SK-N-MC (cell line): ENCODE data around the gene SMAD7.

Experiments
- DNase-seq: peaks from one replicate; pipeline ENCODE4 v3.0.0-alpha.2; 2011; ENCODE audit warnings: low read depth, low spot score
- H3K27ac ChIP-seq: fragments of 200-600 bp; sonication (generic); 2 replicates; pipeline ENCODE4 v1.5.1; 2016; ENCODE audit warnings: mixed run types
- H3K36me3 ChIP-seq: fragments of 200-600 bp; sonication (generic); 2 replicates; pipeline ENCODE4 v1.6.1; 2017; ENCODE audit warnings: antibody characterized with exemption, low read length, mixed read lengths; ENCODE audit not compliant: insufficient read depth
- H3K4me3 ChIP-seq: fragments of 200-600 bp; sonication (generic); 2 replicates; pipeline ENCODE4 v1.5.1; 2016
- H3K9ac ChIP-seq: fragments of 200-600 bp; sonication (generic); 2 replicates; pipeline ENCODE4 v1.8.0; 2017; ENCODE audit warnings: mixed run types, mixed read lengths; ENCODE audit not compliant: insufficient read length
- H3K9me3 ChIP-seq: fragments of 200-600 bp; sonication (generic); 2 replicates; pipeline ENCODE4 v1.6.1; 2017; ENCODE audit warnings: low read depth, mild to moderate bottlenecking, antibody characterized with exemption, low read length, moderate library complexity, mixed read lengths
- EZH2 ChIP-seq: fragments of 200-600 bp; sonication (generic); IDR thresholded peaks from one replicate; pipeline ENCODE4 v1.6.1; 2017; ENCODE audit warnings: antibody characterized with exemption
- FOXP2 ChIP-seq: optimal IDR thresholded peaks from 2 replicates; pipeline ENCODE3; 2011; ENCODE audit warnings: mild to moderate bottlenecking, moderate library complexity; ENCODE audit not compliant: insufficient read depth; ENCODE audit errors: extremely low read length, control extremely low read depth
- POLR2AphosphoS5 ChIP-seq: IDR thresholded peaks from 2 replicates; pipeline ENCODE4 v1.6.1; 2012; ENCODE audit warnings: mild to moderate bottlenecking, low read depth, low read length, borderline replicate concordance

SMAD7 gene

DNA sequence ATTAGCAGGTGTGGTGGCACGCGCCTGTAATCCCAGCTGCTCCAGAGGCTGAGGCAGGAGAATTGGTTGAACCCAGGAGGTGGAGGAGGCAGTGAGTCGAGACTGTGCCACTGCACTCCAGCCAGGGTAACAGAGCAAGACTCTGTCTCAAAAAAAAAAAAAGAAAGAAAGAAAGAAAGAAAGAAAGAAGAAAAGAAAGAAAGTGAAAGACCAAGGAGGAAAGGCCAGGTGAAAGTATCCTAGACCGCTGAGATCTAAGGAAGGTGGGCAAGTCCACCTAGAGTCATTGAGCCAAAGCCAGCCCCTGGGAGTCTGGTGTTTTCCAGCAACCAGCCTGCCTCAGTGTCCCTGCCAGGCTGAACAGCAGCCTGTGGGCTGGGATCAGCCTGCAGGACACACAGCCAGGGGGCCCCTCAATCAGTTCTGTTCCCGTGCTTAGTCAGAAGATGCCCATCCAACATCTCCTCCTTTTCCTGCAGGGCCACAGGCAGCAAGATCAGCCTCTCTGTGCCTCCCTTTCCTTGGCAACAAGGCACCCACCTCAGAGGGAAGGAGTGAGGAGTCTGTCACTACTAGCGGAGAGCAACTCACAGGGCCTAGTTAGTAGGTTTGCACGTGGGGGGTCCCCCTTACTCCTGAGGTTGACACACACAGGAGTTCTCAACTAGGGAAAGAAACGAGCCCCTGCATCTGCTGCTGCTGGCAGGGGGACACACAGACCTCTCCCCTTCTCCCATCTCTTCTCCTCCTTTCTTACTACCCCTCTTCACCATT, 64.1 kb downstream of the SMAD7 start:
- H3K9ac ChIP-seq: no peak overlapping the region
- TF ChIP-seq EZH2 (no peak), FOXP2 (no peak), POLR2AphosphoS5 (no peak)
- no peak for DNase-seq
- H3K27ac ChIP-seq: no peak overlapping the region
- no peak overlapping the region for H3K4me3 ChIP-seq
- no peaks in the 10 kb centered on the region for H3K9me3 ChIP-seq
- no peaks in the 10 kb centered on the region for H3K36me3 ChIP-seq

DNA sequence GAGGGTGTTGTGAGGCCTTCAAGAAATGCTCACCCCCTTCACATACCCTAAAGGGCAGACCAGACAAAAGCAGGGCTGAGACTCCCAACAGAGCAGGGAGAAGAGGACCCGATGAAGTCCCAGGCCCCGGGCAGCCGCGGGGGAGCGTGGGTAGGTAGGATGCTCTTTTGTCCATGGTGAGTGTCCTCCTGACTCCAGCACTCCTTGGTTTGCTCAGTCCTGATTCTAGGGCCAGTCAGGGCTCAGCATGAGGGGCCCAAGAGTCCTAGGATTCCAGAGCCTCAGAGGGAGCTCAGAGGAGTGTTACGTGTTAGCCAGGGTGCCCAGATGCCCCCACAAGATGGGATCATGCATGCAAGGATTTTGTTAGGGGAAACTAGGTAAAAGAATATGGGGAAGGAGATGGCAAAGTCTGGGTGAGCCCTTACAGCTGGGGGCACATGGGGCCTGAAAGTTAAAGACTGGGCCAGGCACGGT, 64.8 kb downstream of the SMAD7 start:
- DNase-seq: no peak
- H3K9me3 ChIP-seq: no peaks in the 10 kb centered on the region
- no peaks in the 10 kb centered on the region for H3K36me3 ChIP-seq
- H3K4me3 ChIP-seq: no peak overlapping the region
- TF ChIP-seq EZH2 (no peak), POLR2AphosphoS5 (no peak), FOXP2 (no peak)
- no peak overlapping the region for H3K9ac ChIP-seq
- no peak overlapping the region for H3K27ac ChIP-seq

DNA sequence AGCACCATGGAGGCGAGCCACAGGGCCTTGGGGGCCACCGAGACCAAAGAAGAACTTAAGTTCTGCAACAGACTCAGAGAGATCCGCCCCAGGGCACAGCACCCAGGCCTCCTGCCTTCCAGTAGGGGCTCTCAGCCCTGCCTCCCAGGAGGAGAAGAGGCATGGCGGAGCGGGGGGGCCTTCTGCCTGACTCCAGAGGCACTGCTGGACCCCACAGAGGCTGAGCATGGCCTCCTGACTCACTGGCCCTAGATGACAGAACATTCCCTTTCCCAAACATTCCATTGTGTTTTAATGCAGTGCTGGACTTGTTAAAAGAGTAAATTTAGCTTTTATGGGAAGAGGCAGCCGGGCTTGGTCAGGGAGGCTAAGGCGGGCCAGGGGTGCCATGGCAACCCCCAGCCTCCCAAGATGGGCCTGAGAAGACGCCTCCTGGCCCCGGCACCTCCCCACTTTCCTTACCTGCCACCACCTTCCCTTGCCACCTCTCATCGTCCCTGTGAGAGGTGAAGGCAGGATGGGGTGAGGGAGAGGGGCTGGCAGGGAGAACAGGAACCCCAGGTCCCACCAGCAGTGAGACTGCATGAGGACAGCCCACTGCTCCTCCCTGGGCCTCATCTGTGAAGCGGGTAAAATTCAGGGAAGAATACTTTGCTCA, 65.4 kb downstream of the SMAD7 start:
- Histone ChIP-seq H3K27ac (no peak overlapping the region), H3K9ac (no peak overlapping the region), H3K9me3 (no peaks in the 10 kb centered on the region), H3K4me3 (no peak overlapping the region), H3K36me3 (no peaks in the 10 kb centered on the region)
- no peak for TF ChIP-seq POLR2AphosphoS5
- no peak for TF ChIP-seq EZH2
- no peak for TF ChIP-seq FOXP2
- DNase-seq: no peak

DNA sequence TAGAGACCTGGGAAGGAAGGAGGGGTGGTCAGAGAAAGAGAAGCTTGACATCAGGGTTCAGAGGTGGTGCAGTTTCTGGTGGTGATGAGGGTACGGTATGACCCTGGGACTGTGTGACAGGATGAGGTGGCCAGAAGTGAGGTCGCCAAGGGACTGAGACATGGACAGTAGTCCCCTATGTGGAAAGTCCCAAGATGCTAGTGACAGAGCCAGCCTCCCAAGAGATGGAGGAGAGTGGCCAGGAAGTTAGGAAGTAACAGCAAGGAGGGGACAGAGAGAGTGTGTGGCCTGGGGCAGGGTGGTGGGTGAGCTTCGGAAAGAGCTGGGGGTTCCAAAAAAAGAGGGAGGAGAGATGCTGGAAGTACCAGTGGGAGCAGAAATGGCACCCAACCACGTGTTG, 66.0 kb downstream of the SMAD7 start:
- no peak for DNase-seq
- no peak overlapping the region for H3K27ac ChIP-seq
- H3K9ac ChIP-seq: no peak overlapping the region
- H3K9me3 ChIP-seq: no peaks in the 10 kb centered on the region
- TF ChIP-seq EZH2 (no peak), POLR2AphosphoS5 (no peak), FOXP2 (no peak)
- H3K36me3 ChIP-seq: no peaks in the 10 kb centered on the region
- no peak overlapping the region for H3K4me3 ChIP-seq

DNA sequence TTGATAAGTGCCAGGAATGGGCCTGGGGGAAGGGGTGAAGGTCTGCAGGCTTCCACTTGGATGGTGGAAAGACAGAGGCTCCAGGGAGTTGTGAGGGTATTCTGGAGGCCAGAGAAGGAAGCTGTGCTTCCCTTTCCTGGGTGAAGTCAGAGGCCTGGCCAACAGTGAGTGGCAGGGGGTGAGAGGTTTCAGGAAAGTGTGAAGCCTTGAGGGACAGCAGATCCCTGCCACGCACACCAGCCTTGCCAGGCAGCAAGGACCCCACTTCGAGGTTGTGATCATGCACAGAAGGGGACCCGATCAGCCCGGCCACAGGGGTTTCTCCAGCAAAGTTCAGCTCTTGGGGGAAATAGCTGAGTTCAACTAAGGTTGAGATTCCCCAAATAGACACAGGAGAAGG, 66.5 kb downstream of the SMAD7 start:
- Histone ChIP-seq H3K27ac (no peak overlapping the region), H3K4me3 (no peak overlapping the region), H3K36me3 (no peaks in the 10 kb centered on the region), H3K9ac (no peak overlapping the region), H3K9me3 (no peaks in the 10 kb centered on the region)
- DNase-seq: no peak
- TF ChIP-seq FOXP2 (no peak), POLR2AphosphoS5 (no peak), EZH2 (no peak)

DNA sequence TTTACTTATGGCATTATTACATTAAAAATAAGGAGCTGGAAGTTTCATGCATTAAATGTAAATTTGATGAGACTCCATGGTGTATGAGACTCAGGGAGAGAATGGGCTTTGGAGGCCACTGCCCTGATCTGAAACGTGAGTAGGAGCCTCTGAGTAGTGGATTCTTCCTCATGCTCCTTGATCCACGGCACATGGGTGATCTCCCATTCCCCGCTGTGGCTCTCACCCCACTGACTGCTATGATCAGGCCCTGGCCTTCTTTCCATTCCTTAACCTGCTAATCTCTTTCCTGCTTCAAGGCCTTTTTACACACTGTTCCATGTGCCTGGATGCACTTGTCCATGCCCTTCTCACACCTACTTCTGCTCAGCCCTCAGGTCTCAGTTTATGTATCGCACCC, 68.4 kb downstream of the SMAD7 start:
- H3K27ac ChIP-seq: no peak overlapping the region
- H3K9me3 ChIP-seq: no peaks in the 10 kb centered on the region
- no peak overlapping the region for H3K9ac ChIP-seq
- DNase-seq: no peak
- no peak overlapping the region for H3K4me3 ChIP-seq
- H3K36me3 ChIP-seq: no peaks in the 10 kb centered on the region
- TF ChIP-seq POLR2AphosphoS5 (no peak), FOXP2 (no peak), EZH2 (no peak)

DNA sequence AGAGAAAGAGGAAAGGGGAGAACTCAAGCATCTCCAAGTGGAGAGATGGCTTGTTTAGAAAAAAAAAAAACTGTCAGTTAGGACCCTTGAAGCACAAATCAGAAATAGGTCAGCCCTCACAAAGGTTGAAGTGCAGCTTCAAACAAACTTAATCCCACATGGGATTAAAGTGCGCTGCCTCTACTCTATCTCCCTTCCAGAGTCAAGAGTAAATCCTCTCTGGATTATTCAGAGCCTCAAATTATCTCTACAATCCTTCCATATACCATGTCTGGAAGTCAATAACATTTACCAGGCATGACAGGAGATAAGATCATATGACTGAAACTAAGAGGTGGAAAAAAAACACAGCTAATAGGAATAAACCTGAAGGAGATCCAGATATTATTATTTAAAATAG, 69.8 kb downstream of the SMAD7 start:
- no peak overlapping the region for H3K27ac ChIP-seq
- no peaks in the 10 kb centered on the region for H3K9me3 ChIP-seq
- no peak for DNase-seq
- no peaks in the 10 kb centered on the region for H3K36me3 ChIP-seq
- H3K9ac ChIP-seq: no peak overlapping the region
- TF ChIP-seq EZH2: no peak
- no peak for TF ChIP-seq POLR2AphosphoS5
- TF ChIP-seq FOXP2: no peak
- H3K4me3 ChIP-seq: no peak overlapping the region

DNA sequence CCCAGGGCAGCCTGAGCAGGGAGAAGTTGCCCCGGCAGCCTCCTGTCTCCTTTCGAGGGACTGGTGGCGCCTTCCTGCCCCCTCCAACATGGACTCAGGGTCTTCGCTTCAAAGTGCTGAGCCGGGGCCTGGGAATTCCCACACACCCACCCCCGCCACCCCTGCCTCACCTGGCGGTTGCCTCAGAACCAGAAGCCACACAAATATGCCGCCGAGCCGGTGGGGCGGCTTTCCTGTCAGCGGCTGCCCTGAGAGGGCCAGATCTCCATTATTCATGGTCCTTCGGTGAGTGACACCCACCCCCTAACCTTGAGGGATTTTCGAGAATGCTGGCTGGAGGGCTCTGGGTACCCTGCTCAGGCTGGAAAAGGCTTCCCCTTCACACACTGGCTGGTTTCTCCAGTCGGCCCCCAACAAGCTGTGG, 71.7 kb downstream of the SMAD7 start:
- TF ChIP-seq EZH2: no peak
- no peak for TF ChIP-seq POLR2AphosphoS5
- no peak for TF ChIP-seq FOXP2
- Histone ChIP-seq H3K9ac (no peak overlapping the region), H3K4me3 (no peak overlapping the region), H3K27ac (no peak overlapping the region), H3K9me3 (no peaks in the 10 kb centered on the region), H3K36me3 (no peaks in the 10 kb centered on the region)
- no peak for DNase-seq

DNA sequence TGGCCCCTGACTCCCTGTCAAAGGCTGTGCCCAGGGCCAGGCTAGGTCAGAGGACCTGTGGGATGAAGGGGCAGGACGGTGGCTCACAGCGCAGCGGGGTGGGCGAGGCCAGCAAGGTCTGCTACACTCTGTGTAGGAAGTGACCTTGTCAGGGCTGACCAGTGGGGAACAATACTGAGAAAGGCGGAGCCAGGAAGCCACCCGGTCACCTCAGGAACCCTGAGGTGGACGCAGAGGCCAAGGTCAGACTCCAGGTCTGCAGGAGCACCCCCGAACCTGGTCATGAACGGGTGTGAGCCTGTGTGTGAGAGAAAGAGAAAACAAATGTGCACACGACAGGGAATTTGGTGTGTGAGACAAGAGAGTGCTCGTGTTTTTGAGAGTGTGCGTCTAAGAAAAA, 72.3 kb downstream of the SMAD7 start:
- Histone ChIP-seq H3K4me3 (no peak overlapping the region), H3K27ac (no peak overlapping the region), H3K9me3 (no peaks in the 10 kb centered on the region), H3K9ac (no peak overlapping the region), H3K36me3 (no peaks in the 10 kb centered on the region)
- TF ChIP-seq EZH2 (no peak), FOXP2 (no peak), POLR2AphosphoS5 (no peak)
- DNase-seq: no peak
